Measurements from ENCODE around the gene CD82.

The CD82 gene

DNA sequence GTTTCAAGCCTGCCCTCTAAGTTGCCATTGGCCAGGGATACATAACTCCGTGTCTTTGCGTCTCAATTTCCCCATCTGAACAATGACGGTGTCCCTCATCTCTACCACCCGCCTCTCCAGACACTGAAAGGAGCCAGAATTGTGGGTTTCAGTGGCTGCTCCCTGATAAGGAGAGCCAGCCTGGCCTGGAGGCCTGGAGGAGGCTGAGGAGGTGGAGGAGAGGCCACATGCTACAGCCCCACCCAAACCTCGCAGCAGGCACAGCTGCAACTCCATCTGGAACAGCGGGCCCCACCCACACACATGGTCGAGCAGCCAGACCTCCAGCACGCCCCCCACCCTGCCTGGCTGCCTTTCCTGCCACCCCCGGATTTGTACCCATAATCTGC lies 34.4 kb upstream of the CD82 start:
- TF ChIP-seq Cebpa-rat (IDR thresholded peaks at IDR 0.05), result no peak
- H4K20me1 ChIP-seq, result no peaks in the 10 kb centered on the region

DNA sequence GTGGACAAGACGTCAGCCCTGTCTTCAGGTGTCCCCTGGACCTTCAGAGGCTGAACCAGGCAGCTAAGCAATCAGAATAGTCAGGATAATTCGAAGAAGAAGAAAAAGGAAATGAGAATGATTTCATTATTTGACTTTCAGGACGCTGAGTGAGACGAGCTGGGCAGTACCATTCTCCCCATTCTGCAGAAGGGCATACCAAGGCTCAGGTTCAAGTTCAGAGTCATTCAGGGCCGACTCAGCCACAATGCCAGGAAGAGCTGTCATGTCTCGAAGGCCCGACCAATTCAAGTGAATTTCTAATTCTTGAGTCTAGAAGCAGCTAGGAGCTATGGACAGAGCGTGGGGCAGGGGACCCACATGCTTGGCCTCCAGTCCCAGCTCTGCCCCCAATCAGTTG lies 33.8 kb upstream of the CD82 start:
- no peak overlapping the region for H3K4me3 ChIP-seq

More for the DNA sequence above, 34.4 kb upstream of the CD82 start:
- H3K36me3 ChIP-seq, result no peaks in the 10 kb centered on the region
- no peaks in the 10 kb centered on the region for H3K9me3 ChIP-seq (replicated peaks in 1 of 11)
- no peak overlapping the region for H3K4me3 ChIP-seq
- peak overlapping the region in 10 of 11 experiments; percentile 22 to 89 (median 75); a peak in 18 of 22 replicates for H3K4me2 ChIP-seq
- peak overlapping the region in 2 of 11 experiments; percentile 62 to 71; a peak in 2 of 22 replicates for H3K9ac ChIP-seq
- H3K27me3 ChIP-seq, result no peaks in the 10 kb centered on the region
- H3K4me1 ChIP-seq, result peaks cover 11 to 72% (median 68%) of the 10 kb centered on the region in 10 experiments
- peak overlapping the region in 8 of 11 experiments; percentile 12 to 79 (median 63); a peak in 12 of 22 replicates for H3K27ac ChIP-seq

DNA sequence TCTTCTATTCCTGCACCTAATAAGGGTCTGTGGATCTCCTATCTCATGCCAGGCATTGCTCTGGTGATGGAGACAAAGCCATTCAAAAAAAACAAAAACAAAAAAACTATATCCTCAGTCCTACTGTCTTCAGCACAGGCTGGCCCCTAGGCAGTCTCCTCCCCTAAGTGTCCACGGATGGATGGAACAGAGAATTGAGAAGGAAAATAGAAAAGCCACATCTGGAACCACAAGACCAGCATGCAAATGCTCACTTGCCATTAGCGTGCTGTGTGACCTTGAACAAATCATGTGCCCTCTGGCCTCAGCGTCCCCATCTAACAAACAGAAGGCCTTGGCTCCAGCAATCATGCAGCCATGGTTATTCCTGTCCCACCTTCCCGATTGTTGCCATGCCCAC lies 32.7 kb upstream of the CD82 start:
- no peaks in the 10 kb centered on the region for H3K27me3 ChIP-seq
- H4K20me1 ChIP-seq, result no peaks in the 10 kb centered on the region
- H3K36me3 ChIP-seq, result no peaks in the 10 kb centered on the region
- H3K4me3 ChIP-seq, result no peak overlapping the region
- peak overlapping the region in 7 of 11 experiments; percentile 6 to 87 (median 76); a peak in 10 of 22 replicates for H3K4me2 ChIP-seq
- H3K9ac ChIP-seq, result no peak overlapping the region
- TF ChIP-seq Cebpa-rat (IDR thresholded peaks at IDR 0.05), result no peak
- H3K9me3 ChIP-seq (replicated peaks in 1 of 11), result no peaks in the 10 kb centered on the region
- H3K27ac ChIP-seq, result no peak overlapping the region
- H3K4me1 ChIP-seq, result peaks cover 0 to 66% (median 52%) of the 10 kb centered on the region in 10 experiments; a peak in 18 of 20 replicates

More for the DNA sequence above, 33.8 kb upstream of the CD82 start:
- Histone ChIP-seq H3K9ac (no peak overlapping the region; a peak in 1 of 22 replicates), H4K20me1 (no peaks in the 10 kb centered on the region), H3K27me3 (no peaks in the 10 kb centered on the region), H3K4me1 (peaks cover 6 to 68% (median 62%) of the 10 kb centered on the region in 10 experiments), H3K9me3 (replicated peaks in 1 of 11) (no peaks in the 10 kb centered on the region), H3K4me2 (peak overlapping the region in 10 of 11 experiments; percentile 22 to 89 (median 75); a peak in 16 of 22 replicates), H3K36me3 (no peaks in the 10 kb centered on the region), H3K27ac (peak overlapping the region in 3 of 11 experiments; percentile 64 to 79 (median 78); a peak in 6 of 22 replicates)
- no peak for TF ChIP-seq Cebpa-rat (IDR thresholded peaks at IDR 0.05)

DNA sequence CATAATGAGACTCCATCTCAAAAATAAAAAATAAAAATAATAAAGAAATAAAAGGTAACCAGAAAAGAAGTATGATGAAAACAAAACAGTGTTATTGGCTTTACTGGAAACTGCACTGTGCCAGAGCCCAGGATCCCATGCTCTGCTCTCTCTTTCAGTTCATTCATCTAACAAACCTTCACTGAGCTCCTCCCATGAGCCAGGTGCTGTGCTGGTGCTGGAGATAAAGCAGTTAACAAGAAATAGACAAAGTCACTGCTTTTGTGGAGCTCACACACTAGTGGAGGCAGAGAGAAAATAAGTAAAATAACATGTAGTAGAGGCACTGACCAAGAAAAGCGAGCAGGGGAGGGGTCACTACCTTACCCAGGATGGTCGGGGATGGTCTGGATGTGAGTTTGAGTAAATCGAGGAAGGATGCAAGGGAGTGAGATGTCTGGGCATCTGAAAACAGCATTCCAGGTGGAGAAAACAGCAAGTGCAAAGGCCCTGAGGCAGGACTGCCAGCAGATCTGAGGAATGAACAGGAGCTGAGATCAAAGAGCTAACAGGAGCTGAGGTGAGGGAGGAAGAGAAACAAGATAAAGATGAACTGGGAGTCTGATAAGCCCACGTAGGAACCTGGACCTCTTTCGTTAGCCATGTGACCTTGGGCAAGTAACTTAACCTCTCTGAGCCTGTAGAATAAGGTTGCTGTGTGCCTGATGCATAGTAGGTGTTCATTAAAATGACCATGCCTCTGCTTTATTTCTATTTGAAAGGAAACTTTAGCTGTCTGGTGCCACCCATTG lies 31.3 kb upstream of the CD82 start:
- H3K9ac ChIP-seq, result no peak overlapping the region
- H4K20me1 ChIP-seq, result no peaks in the 10 kb centered on the region
- H3K4me3 ChIP-seq, result no peak overlapping the region
- H3K4me1 ChIP-seq, result peaks cover 0 to 59% (median 41%) of the 10 kb centered on the region in 10 experiments; a peak in 19 of 20 replicates
- no peaks in the 10 kb centered on the region for H3K36me3 ChIP-seq
- H3K27ac ChIP-seq, result no peak overlapping the region
- no peaks in the 10 kb centered on the region for H3K9me3 ChIP-seq (replicated peaks in 1 of 11)
- H3K4me2 ChIP-seq, result no peak overlapping the region
- no peaks in the 10 kb centered on the region for H3K27me3 ChIP-seq
- TF ChIP-seq Cebpa-rat (IDR thresholded peaks at IDR 0.05), result no peak

DNA sequence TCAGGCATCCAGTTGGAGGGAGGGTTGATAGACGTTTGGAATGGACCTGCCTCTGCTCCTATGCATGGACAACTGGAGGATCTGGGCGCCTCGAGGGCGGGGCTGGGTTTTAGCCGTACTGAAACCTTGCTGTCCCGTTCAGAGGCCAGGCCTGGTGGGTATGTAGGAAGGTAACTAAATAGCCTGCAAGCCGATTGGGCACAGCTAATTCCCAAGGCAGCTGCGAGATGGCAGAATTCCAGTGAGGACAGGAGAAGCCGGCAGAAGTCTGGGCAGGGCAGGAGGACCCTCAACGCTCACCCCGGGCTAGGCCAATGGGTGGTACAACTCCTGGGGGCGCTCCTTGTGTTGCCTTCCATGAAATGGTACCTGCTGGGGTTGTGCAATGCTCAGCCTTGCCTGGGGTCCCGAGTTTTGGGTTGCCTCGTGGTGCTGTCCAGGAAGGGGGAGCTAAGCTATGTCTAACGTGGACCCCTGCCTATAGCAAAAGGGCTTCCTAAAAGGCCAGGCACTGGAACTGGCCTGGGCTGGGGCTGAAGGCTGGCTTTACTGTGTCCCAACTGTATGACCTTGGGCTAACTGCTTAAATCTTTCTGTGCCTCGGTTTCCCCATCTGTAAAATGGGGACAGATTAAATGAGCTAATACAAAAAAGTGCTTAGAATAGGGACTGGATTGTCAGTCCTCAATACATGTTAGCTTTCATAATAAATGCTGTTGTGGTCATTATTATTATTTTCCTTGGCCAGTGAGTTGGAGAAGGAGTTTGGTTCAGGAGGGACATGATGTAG lies 30.1 kb upstream of the CD82 start:
- Histone ChIP-seq H3K4me3 (no peak overlapping the region), H3K27ac (no peak overlapping the region), H3K4me1 (peaks cover 0 to 47% (median 28%) of the 10 kb centered on the region in 10 experiments; a peak in 19 of 20 replicates), H3K9ac (no peak overlapping the region), H3K9me3 (replicated peaks in 1 of 11) (no peaks in the 10 kb centered on the region), H3K27me3 (no peaks in the 10 kb centered on the region), H4K20me1 (no peaks in the 10 kb centered on the region; a peak in 1 of 22 replicates), H3K4me2 (no peak overlapping the region), H3K36me3 (no peaks in the 10 kb centered on the region)
- TF ChIP-seq Cebpa-rat (IDR thresholded peaks at IDR 0.05), result no peak

DNA sequence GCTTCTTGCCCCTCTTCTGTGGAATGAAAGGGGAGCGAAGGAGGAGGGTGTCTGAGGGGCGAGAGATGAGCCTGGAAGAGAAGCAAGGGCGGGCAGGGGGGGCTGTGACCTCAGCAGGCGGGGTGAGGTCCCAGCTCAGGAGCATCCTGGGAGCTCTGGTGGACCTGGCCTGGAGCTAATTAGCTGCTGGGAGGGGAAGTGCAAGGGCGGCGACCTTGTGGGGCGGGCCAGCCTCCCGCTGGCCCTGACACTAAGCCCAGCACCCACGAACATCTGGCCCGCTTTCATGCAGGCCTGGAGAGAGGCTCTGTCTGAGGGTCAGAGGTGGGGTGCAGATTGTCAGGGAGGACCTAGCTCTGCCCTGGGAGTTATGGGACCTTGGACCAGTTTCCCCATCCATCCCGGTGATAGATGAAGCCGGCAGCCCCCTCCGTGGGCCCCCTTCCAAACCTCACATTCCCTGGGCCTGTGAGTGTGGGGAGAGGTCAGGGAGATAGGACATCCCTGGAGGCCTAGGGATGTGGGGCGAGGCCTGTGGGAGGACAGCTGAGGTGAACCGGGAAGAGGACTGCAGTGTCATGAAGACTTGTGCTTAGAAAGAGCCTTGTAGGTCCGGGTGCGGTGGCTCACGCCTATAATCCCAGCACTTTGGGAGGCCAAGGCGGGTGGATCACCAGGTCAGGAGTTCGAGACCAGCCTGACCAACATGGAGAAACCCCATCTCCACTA lies 28.5 kb upstream of the CD82 start:
- Histone ChIP-seq H4K20me1 (no peaks in the 10 kb centered on the region; a peak in 1 of 22 replicates), H3K36me3 (no peaks in the 10 kb centered on the region), H3K27ac (no peak overlapping the region), H3K9ac (no peak overlapping the region), H3K9me3 (replicated peaks in 1 of 11) (no peaks in the 10 kb centered on the region), H3K4me2 (peak overlapping the region in 2 of 11 experiments; percentile 16 to 67; a peak in 2 of 22 replicates), H3K27me3 (no peaks in the 10 kb centered on the region), H3K4me1 (peaks cover 0 to 31% (median 13%) of the 10 kb centered on the region in 10 experiments; a peak in 17 of 20 replicates), H3K4me3 (no peak overlapping the region)
- no peak for TF ChIP-seq Cebpa-rat (IDR thresholded peaks at IDR 0.05)

DNA sequence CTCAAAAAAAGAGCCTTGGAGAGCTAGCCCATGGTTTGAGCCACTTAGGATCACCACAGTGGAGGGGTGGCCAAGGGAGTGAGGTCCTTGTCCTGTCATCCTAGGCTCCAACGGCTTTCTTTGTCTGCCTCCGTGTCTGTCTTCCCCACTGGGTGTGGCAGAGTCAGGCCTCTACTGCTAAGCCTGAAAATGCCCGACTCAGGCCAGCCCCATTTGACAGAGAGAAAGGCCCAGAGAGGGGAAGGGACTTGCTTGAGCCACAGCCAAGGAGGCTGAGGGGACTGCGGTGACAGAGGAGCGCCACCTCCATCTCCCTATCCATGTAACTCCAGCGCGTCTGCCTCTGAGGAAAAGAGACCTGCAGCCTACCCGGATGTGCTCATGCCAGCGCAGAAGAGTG lies 27.8 kb upstream of the CD82 start:
- H3K4me3 ChIP-seq, result no peak overlapping the region
- peaks cover 0 to 24% (median 8%) of the 10 kb centered on the region in 10 experiments; a peak in 17 of 20 replicates for H3K4me1 ChIP-seq
- H3K9ac ChIP-seq, result no peak overlapping the region; a peak in 1 of 22 replicates
- TF ChIP-seq Cebpa-rat (IDR thresholded peaks at IDR 0.05), result no peak
- H3K27me3 ChIP-seq, result no peaks in the 10 kb centered on the region
- H3K4me2 ChIP-seq, result peak overlapping the region in 4 of 11 experiments; percentile 62 to 80 (median 68); a peak in 8 of 22 replicates
- no peak overlapping the region; a peak in 1 of 22 replicates for H3K27ac ChIP-seq
- no peaks in the 10 kb centered on the region; a peak in 1 of 22 replicates for H4K20me1 ChIP-seq
- no peaks in the 10 kb centered on the region for H3K9me3 ChIP-seq (replicated peaks in 1 of 11)
- H3K36me3 ChIP-seq, result no peaks in the 10 kb centered on the region

DNA sequence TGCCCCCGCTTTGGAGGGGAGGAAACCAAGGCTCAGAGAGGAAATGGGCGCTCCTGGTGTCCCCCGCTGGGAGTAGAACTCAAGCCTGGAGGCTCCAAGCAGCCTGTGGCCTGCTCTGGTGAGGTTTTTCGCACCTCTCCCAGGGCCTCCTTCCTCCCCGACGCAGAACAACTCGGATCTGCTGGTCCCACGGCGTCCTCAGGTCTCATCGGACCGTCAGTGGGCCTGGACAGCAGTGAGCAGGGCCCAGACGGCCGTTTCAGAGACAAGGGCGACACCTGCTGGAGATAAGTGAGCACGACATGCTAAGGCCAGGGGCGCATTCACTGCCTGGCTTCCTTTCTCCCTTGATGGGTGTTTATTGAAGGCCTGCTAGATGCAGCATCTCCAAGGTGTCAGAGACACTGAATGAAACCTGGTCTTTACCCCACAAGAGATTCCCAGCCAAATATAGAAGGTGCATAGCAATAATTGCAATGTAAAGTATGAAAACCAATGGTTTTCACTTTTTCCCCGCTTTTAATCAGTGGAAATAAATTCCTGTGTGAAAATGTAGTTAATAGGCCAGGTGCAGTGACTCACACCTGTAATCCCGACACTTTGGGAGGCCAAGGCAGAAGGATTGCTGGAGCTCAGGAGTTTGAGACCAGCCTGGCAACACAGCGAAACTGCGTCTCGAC lies 26.9 kb upstream of the CD82 start:
- no peaks in the 10 kb centered on the region for H3K9me3 ChIP-seq (replicated peaks in 1 of 11)
- peaks cover 0 to 18% (median 5%) of the 10 kb centered on the region in 10 experiments; a peak in 12 of 20 replicates for H3K4me1 ChIP-seq
- H3K27ac ChIP-seq, result peak overlapping the region in 1 of 11 experiments; percentile 42; a peak in 2 of 22 replicates
- no peak overlapping the region for H3K4me3 ChIP-seq
- no peaks in the 10 kb centered on the region; a peak in 1 of 22 replicates for H4K20me1 ChIP-seq
- peak overlapping the region in 10 of 11 experiments; percentile 5 to 65 (median 49); a peak in 11 of 22 replicates for H3K9ac ChIP-seq
- no peaks in the 10 kb centered on the region for H3K36me3 ChIP-seq
- H3K27me3 ChIP-seq, result no peaks in the 10 kb centered on the region
- peak overlapping the region; percentile 37 to 80 (median 63); a peak in 21 of 22 replicates for H3K4me2 ChIP-seq
- no peak for TF ChIP-seq Cebpa-rat (IDR thresholded peaks at IDR 0.05)

Data from BLaER1 treated with 17β-estradiol and CSF1 and Interleukin-3, amounts not matched to agents 10 nM and 100 nM (cell line).